Natural killer cell (primary cell): ENCODE measurements around the gene DLGAP4. TPM values are rescaled to one million over a fixed set of nuclear protein-coding genes. Genes with fewer than 3 reads are reported as not detected.

Experiments used
- ATAC-seq, 3 donors: fragments of 150-1000 bp in 2 of 3; fragments of 200-7000 bp in 1 of 3; cut with Tn5 transposase; 1 replicate in 1 of 3; 2 replicates in 2 of 3; pipeline ENCODE4 v1.10.0; 2021; ENCODE audit warnings: mild to moderate bottlenecking in 2 of 3, moderate library complexity in 2 of 3
- DNase-seq, 2 donors: peaks; one replicate each; pipeline versions ENCODE4 v3.0.0 to v3.0.0-alpha.2; 2013 to 2021; ENCODE audit warnings: mixed read lengths in 1 of 2
- H3K27ac ChIP-seq: one replicate; pipeline ENCODE4 v1.5.1; 2013; ENCODE audit warnings: mild to moderate bottlenecking, low read length
- H3K27me3 ChIP-seq: one replicate; pipeline ENCODE4 v1.6.1; 2013; ENCODE audit warnings: low read length; ENCODE audit not compliant: control insufficient read depth, insufficient read depth
- H3K36me3 ChIP-seq: one replicate; pipeline ENCODE4 v1.6.1; 2013; ENCODE audit warnings: low read length; ENCODE audit not compliant: control insufficient read depth, insufficient read depth
- H3K4me1 ChIP-seq: one replicate; pipeline ENCODE4 v1.6.1; 2013; ENCODE audit warnings: low read length; ENCODE audit not compliant: control insufficient read depth, insufficient read depth
- H3K4me3 ChIP-seq: one replicate; pipeline ENCODE4 v1.5.1; 2013; ENCODE audit warnings: low read length
- H3K9me3 ChIP-seq: one replicate; pipeline ENCODE4 v1.6.1; 2013; ENCODE audit warnings: low read length; ENCODE audit not compliant: control insufficient read depth, insufficient read depth
- H3K27ac Mint-ChIP-seq, 2 donors: one replicate each; pipeline ENCODE4 v1.8.0; 2022; ENCODE audit warnings: mild to moderate bottlenecking in 2 of 2, mixed read lengths in 2 of 2, moderate library complexity in 1 of 2
- H3K27me3 Mint-ChIP-seq, 2 donors: one replicate each; pipeline ENCODE4 v1.8.0; 2022; ENCODE audit warnings: low read depth in 2 of 2, mixed read lengths in 2 of 2
- H3K36me3 Mint-ChIP-seq: one replicate; pipeline ENCODE4 v1.8.0; 2022; ENCODE audit warnings: mixed read lengths
- H3K4me1 Mint-ChIP-seq, 2 donors: one replicate each; pipeline ENCODE4 v1.8.0; 2022; ENCODE audit warnings: mixed read lengths in 2 of 2
- H3K4me3 Mint-ChIP-seq: one replicate; pipeline ENCODE4 v1.8.0; 2022; ENCODE audit warnings: mild to moderate bottlenecking, moderate library complexity, mixed read lengths
- H3K9me3 Mint-ChIP-seq, 2 donors: one replicate each; pipeline ENCODE4 v1.8.0; 2022; ENCODE audit warnings: mixed read lengths in 2 of 2
- CTCF ChIP-seq: fragments of 200-600 bp; IDR thresholded peaks from one replicate; pipeline ENCODE4 v1.8.0; 2022; ENCODE audit warnings: antibody characterized with exemption
- WGBS: methylation state at CpG from one replicate; pipeline ENCODE4 v1.1.7; 2013; ENCODE audit warnings: missing lambda C conversion rate; ENCODE audit not compliant: insufficient coverage; 5-methylcytosine and 5-hydroxymethylcytosine counted together
- intact Hi-C: fragments of 100-400 bp; cut with micrococcal nuclease; formaldehyde crosslinking; loops from one replicate; pipeline ENCODE4 v1.14.2; 2022
- total RNA-seq, 4 donors: library from RNA; stranded (reverse); fragments of 120-200 nt in 1 of 4; gene quantifications; one replicate each; pipeline versions ENCODE4 v1.2.3 to v1.2.4, GENCODE V29; 2013 to 2022

DLGAP4 gene
- total RNA-seq, 3 donors from 2014 or later (not counting 1 experiment from before 2014, with no cell fraction given): 47.9 to 51.6 (median 51.2) TPM

- Mint-ChIP-seq H3K27ac (no peak overlapping the region), H3K4me3 (no peak overlapping the region), H3K4me1 (peaks cover 5 to 6% of the 10 kb centered on the region in 2 donors), H3K9me3 (no peaks in the 10 kb centered on the region), H3K36me3 (no peaks in the 10 kb centered on the region), H3K27me3 (peaks cover 44 to 45% of the 10 kb centered on the region in 2 donors)
- intact Hi-C loops: no loop called here
- peaks cover 31% of the 10 kb centered on the region for H3K27me3 ChIP-seq
- DNase-seq (no peak), ATAC-seq (no peak)
- 72% methylated on average over 12 of the region's 12 CpGs for WGBS
- peaks cover 12% of the 10 kb centered on the region for H3K4me1 ChIP-seq
- no peak overlapping the region for H3K27ac ChIP-seq
- no peak overlapping the region for H3K4me3 ChIP-seq
- TF ChIP-seq CTCF: no peak
- H3K9me3 ChIP-seq: no peaks in the 10 kb centered on the region
- H3K36me3 ChIP-seq: no peaks in the 10 kb centered on the region
Measured at GRCh38 chr20:36308986-36309385, 2.8 kb downstream of the DLGAP4 start.

DNA sequence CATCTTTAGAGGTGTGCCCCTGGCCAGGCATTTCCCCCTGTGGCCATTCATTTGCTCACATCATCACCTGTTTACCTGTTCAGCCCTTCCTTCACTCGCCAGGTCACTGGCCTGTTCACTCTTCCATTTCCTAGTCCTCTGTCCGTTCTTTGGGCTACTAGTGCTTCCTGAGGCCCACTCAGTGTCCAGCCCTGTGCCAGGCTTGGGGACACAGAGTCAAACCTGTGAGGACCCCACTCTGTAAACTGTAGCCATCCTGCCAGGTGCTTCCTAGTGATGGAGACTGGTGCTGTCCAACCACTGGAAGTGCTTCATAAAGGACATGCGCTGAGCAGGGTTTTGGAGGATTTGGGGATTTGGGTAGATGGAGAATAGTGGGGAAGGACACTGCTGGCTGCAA, 3.5 kb downstream of the DLGAP4 start:
- H3K27me3 ChIP-seq: peaks cover 31% of the 10 kb centered on the region
- no peaks in the 10 kb centered on the region for H3K9me3 ChIP-seq
- intact Hi-C loops: no loop called here
- no peaks in the 10 kb centered on the region for H3K36me3 ChIP-seq
- H3K4me1 ChIP-seq: peaks cover 12% of the 10 kb centered on the region
- H3K9me3 Mint-ChIP-seq: peaks cover 0 to under 1% of the 10 kb centered on the region in 2 donors
- H3K27me3 Mint-ChIP-seq: peaks cover 38 to 41% of the 10 kb centered on the region in 2 donors
- H3K27ac ChIP-seq: no peak overlapping the region
- ATAC-seq: no peak
- DNase-seq: no peak
- H3K4me1 Mint-ChIP-seq: peaks cover 5 to 7% of the 10 kb centered on the region in 2 donors
- no peak overlapping the region for H3K4me3 Mint-ChIP-seq
- H3K27ac Mint-ChIP-seq: no peak overlapping the region
- no peak overlapping the region for H3K4me3 ChIP-seq
- 83% methylated on average over 3 of the region's 3 CpGs for WGBS
- H3K36me3 Mint-ChIP-seq: no peaks in the 10 kb centered on the region
- TF ChIP-seq CTCF: no peak

DNA sequence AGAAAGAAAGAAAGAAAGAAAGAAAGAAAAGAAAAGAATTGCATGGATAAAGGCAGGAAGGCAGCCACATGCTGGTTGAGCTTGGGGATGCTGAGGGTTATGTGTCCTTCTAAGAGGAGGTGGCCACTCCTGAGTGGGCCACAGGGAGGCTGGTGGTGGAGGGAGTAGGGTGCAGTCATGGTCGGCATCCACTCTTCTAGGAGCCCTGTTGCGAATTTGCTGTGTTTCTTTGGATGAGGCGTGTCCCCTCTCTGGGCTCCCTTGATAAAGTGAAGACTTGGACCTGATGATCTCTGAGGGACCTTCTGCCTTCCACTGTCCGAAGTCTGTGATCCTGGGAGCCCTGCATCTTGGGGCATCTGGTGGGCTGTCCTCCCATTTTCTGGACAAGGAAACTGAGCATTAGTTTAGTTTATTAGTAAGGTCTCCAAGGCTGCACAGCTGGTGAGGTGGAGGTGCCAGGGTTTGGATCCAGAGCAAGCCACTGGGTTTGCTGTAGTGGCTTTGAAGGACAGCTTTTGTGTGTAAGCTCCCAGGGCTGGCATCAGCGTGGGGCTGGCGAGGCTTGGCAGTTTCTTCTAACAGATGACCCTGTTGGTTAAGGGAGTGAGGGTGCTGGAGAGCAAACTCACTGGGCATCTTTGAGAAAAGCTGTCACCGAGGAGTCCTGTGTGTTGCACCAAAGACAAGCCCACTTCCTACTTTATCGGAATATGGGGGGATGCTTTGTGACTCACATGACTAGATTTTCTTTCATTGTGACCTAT, 4.3 kb downstream of the DLGAP4 start:
- no peaks in the 10 kb centered on the region for H3K36me3 Mint-ChIP-seq
- H3K9me3 Mint-ChIP-seq: peaks cover 0 to 2% of the 10 kb centered on the region in 2 donors
- ATAC-seq (no peak), DNase-seq (no peak)
- TF ChIP-seq CTCF: no peak
- Histone ChIP-seq H3K4me3 (no peak overlapping the region), H3K27ac (no peak overlapping the region), H3K4me1 (peaks cover 12% of the 10 kb centered on the region), H3K9me3 (no peaks in the 10 kb centered on the region), H3K27me3 (peaks cover 27% of the 10 kb centered on the region), H3K36me3 (no peaks in the 10 kb centered on the region)
- H3K4me1 Mint-ChIP-seq: peaks cover 2 to 5% of the 10 kb centered on the region in 2 donors
- H3K4me3 Mint-ChIP-seq: no peak overlapping the region
- intact Hi-C loops: no loop called here
- H3K27me3 Mint-ChIP-seq: peaks cover 30 to 35% of the 10 kb centered on the region in 2 donors
- WGBS: 78% methylated on average over 7 of the region's 8 CpGs
- H3K27ac Mint-ChIP-seq: no peak overlapping the region
